ENCODE results near the gene SAE1.
A peak's percentile ranks its signal among the peaks of the same experiment; 100 is the strongest.

Gene SAE1

GRCh38 chr19:47187335-47187655, 56.7 kb downstream of the SAE1 start:
- no peak for DNase-seq (ENCODE audit: extremely low read depth, low read depth)
- TF ChIP-seq, protein P1, sequence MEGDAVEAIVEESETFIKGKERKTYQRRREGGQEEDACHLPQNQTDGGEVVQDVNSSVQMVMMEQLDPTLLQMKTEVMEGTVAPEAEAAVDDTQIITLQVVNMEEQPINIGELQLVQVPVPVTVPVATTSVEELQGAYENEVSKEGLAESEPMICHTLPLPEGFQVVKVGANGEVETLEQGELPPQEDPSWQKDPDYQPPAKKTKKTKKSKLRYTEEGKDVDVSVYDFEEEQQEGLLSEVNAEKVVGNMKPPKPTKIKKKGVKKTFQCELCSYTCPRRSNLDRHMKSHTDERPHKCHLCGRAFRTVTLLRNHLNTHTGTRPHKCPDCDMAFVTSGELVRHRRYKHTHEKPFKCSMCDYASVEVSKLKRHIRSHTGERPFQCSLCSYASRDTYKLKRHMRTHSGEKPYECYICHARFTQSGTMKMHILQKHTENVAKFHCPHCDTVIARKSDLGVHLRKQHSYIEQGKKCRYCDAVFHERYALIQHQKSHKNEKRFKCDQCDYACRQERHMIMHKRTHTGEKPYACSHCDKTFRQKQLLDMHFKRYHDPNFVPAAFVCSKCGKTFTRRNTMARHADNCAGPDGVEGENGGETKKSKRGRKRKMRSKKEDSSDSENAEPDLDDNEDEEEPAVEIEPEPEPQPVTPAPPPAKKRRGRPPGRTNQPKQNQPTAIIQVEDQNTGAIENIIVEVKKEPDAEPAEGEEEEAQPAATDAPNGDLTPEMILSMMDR (IDR thresholded peaks at IDR 0.05; ENCODE audit: low read depth, low read length): no peak

DNA sequence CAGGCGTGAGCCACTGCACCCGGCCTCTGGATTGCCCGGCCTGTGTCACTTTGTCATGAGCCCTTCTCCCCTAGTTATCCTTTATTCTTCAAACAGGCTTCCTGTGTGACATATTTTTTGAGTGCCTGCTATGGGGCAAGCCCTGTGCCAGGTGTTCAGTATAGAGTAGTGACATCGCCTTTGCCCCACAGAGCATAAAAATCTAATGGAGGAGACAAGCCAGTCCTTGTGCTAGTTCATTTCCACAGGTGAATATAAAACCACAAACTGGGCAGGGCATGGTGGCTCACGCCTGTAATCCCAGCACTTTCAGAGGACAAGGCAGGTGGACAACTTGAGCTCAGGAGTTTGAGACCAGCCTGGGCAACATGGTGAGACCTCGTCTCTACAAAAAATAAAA, 57.2 kb downstream of the SAE1 start:
- no peak for DNase-seq (ENCODE audit: extremely low read depth, low read depth)
- TF ChIP-seq, protein P1 (IDR thresholded peaks at IDR 0.05; ENCODE audit: low read depth, low read length): no peak

DNA sequence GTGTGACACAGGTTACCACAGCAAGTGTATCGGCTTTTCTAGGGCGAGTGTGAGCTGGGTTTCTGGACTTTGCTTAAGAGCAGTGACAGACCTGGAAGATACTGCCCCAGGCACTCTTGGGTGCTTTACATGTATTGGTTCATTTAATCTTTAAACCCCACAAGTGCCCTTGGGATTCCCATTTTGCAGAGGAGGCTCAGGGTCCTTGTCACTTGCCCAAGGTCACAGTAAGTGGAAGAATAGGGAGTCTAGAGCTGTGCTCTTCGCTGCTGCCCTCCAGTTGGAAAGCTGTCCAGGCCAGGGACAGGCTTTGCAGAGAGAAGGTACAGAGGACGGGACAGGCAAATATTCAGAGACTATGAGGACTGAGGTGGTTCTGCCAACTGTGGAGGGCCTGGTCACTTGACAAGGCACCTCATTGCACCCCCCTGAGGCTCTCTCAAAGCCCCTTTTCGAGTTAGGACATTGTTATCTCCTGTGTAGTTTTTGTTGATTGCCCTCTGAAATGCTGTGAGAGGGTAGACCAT, 57.9 kb downstream of the SAE1 start:
- DNase-seq (ENCODE audit: extremely low read depth, low read depth): no peak
- TF ChIP-seq, protein P1 (IDR thresholded peaks at IDR 0.05; ENCODE audit: low read depth, low read length): no peak

GRCh38 chr19:47190167-47190727, 59.6 kb downstream of the SAE1 start:
- TF ChIP-seq, protein P1 (IDR thresholded peaks at IDR 0.05; ENCODE audit: low read depth, low read length): no peak
- peak; percentile 36 for DNase-seq (ENCODE audit: extremely low read depth, low read depth)

DNA sequence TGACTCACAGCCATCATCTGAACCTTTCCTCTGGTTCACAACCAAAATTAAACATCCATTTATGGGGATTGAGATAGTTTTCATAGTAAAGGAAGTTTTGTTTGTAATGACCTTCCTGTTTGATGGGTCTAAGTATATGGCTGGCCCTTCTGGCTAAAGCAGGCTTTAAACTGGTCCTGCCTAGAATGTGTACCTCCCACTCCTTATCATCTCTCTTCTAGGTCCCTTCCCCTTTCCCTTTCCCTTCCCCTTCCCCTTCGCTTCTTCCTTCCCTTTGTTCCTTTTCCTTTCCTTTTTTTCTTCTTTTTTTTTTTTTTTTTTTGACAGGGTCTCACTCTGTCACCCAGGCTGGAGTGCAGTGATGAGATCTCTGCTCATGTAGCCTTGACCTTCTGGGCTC, 64.8 kb downstream of the SAE1 start:
- TF ChIP-seq, protein P1 (IDR thresholded peaks at IDR 0.05; ENCODE audit: low read depth, low read length): no peak
- no peak for DNase-seq (ENCODE audit: extremely low read depth, low read depth)

- no peak for DNase-seq (ENCODE audit: extremely low read depth, low read depth)
Observed at GRCh38 chr19:47197141-47197540, 66.5 kb downstream of the SAE1 start.

GRCh38 chr19:47200530-47200929, 69.9 kb downstream of the SAE1 start:
- TF ChIP-seq, protein P1 (IDR thresholded peaks at IDR 0.05; ENCODE audit: low read depth, low read length): no peak
- no peak for DNase-seq (ENCODE audit: extremely low read depth, low read depth)

More at GRCh38 chr19:47197141-47197540, 66.5 kb downstream of the SAE1 start:
- TF ChIP-seq, protein P1 (IDR thresholded peaks at IDR 0.05; ENCODE audit: low read depth, low read length): no peak
